ENCODE data around the gene UMODL1. TPM values are rescaled to one million over a fixed set of nuclear protein-coding genes. Genes with fewer than 3 reads are reported as not detected.

UMODL1 gene
- total RNA-seq, 1 experiment from 2014 or later, result not detected

DNA sequence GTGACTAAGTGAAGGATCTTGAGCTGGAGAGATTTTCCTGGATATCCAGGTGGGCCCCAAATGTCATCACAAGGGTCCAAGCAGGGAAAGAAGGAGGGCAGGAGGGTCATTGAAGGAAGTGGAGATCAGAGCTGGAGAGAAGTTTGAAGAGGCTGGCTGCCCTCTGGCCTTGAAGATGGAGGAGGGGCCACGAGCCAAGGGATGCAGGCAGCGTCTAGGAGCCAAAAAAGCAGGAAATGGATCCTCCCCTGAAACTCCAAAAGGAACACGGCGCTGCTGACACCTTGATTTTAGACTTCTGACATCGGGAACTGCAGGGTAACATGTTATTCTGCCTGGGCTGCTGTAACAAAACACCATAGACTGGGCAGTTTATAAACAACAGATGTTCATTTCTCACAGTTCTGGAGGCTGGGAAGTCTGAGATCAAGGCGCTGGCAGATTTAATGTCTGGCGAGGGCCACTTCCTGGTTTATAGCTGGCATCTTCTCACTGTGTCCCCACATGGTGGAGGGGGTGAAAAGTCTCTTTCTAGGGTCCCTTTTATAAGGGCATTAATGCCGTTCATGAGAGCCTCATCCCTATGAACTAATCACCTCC lies 32.2 kb upstream of the UMODL1 start:
- in situ Hi-C loops (cut with HindIII; ENCODE audit: low sequenced_read_pairs), result no loop called here
- no peak for DNase-seq (ENCODE audit: low spot score)

DNA sequence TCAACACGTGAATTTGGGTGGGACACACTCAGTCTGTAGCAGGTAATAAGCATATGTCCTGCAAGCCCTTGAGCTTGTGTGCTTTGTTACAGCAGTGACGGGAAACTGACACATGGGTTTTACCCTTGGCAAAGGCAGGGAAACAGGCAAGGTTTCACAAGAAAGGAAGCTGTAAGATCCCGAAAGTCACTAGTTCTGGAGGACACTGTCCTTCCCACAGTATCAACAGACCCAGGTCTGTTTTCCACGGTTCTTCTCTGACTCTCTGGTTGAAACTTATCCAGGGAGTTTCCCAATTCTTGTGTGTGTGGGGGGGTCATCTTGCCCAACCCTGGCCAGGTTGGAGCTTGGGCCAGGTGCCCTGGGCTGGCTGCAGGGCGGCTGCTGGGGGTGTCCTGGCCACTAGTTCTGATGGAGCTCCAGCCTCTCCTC lies 31.6 kb upstream of the UMODL1 start:
- no peak for DNase-seq (ENCODE audit: low spot score)
- in situ Hi-C loops (cut with HindIII; ENCODE audit: low sequenced_read_pairs), result no loop called here

DNA sequence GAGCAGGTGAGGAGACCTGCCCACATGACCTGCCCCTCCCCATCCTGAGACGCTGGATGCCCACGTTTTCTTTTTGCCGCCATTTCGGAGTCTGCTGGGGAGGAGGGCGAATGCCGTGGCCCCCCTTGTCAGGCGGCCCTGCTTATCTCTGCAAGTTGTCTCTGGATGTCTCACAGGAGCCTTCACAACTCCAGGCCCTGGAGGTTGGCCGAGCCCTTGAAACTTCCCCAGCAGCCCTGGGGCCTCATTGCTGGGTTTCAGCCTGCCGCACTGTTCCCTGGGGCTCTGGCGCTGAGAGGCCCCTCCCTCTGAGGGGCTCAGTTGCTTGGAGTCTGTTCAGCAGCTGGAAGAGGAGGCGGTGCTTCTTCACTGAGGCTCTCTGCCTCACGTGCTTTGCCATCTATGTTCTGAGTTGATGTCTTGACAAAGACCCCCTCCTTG lies 31.2 kb upstream of the UMODL1 start:
- in situ Hi-C loops (cut with HindIII; ENCODE audit: low sequenced_read_pairs), result no loop called here
- no peak for DNase-seq (ENCODE audit: low spot score)

DNA sequence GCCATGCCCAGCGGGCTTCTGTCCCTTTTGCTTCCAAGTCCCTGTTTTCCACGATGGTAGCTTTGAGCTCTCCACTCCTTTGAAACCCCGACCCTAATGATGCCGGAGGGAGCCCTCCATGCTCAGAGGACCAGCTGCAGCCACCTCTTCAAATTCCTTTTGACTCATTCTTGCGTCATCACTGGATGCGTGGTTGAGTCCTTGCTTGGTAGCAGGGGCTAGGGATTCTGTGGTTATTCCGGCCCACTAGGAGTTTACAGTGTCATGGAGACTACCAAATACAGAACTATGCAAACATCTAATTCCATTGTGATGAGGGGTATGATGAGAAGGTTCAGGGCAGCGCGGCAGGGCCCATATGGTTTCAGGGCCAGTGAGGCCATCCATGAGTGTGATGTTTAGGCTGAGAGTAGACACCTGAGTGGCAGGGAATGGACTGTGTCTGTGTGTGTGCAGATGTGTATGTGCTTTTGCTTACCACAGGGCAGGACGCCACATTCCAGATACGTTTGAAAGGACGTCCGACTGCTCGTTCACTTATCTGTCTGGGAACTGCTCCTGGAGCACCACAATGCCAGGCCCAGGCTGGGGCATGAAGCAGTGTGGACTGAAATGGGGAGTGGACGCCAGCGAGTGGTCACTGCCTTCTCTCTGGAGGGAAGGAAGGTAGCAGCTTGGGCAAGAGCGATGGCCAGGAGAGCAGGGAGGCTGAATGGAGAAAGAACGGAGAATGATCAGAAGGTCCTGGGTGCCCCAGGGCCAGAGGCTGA lies 30.5 kb upstream of the UMODL1 start:
- DNase-seq (ENCODE audit: low spot score), result no peak
- in situ Hi-C loops (cut with HindIII; ENCODE audit: low sequenced_read_pairs), result no loop called here

DNA sequence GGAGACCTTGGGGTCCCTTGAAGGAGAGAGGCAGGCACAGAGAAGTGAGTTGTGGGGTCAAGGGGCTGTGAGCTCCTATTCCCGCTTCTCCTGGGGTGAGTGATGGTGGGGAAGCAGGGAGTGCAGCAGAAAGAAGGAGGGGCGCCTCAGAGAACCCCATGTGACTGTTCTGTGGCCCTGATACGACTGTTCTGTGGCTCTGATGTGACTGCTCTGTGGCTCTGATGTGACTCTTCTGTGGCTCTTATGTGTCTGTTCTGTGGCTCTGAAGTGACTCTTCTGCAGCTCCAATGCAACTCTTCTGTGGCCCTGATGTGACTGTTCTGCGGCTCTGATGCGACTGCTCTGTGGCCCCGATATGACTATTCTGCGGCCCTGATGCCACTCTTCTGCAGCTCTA lies 29.9 kb upstream of the UMODL1 start:
- in situ Hi-C loops (cut with HindIII; ENCODE audit: low sequenced_read_pairs), result no loop called here
- no peak for DNase-seq (ENCODE audit: low spot score)

DNA sequence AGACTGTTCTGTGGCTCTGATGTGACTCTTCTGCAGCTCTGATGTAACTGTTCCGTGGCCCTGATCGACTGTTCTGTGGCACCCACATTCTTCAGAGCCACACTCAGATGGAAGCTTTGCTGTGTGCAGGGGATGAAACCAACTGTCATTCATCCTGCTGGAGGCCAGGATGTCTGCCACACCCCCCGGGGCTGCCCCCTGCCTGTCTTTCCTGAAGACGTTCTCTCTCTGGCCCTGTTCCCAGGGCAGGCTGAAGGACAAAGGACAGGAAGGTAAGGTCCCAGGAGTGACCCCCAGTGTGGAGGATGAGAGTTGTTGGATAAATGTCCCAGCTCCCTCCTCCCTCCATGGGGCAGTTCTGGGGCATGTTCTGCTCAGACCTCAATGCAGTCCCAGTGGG lies 29.4 kb upstream of the UMODL1 start:
- in situ Hi-C loops (cut with HindIII; ENCODE audit: low sequenced_read_pairs), result no loop called here
- DNase-seq (ENCODE audit: low spot score), result no peak

DNA sequence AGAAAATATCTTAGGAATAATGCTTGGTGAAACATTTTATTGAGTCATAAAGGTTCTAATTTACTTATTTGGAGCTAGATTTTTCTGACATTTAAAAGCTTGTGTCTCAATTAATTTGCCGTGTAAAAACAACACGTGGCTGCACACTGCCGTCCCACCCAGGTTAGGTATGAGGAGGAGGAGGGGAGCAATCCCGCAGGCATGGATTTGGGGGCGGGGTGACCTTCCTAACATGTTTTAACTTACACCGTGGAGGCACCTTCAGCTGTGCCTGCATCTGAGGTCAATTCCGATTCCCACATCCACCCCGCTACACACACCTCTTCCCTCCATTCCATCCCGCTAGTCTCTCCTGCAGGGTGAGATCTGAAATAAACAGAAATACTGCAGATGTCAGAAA lies 28.5 kb upstream of the UMODL1 start:
- in situ Hi-C loops (cut with HindIII; ENCODE audit: low sequenced_read_pairs), result no loop called here
- no peak for DNase-seq (ENCODE audit: low spot score)

DNA sequence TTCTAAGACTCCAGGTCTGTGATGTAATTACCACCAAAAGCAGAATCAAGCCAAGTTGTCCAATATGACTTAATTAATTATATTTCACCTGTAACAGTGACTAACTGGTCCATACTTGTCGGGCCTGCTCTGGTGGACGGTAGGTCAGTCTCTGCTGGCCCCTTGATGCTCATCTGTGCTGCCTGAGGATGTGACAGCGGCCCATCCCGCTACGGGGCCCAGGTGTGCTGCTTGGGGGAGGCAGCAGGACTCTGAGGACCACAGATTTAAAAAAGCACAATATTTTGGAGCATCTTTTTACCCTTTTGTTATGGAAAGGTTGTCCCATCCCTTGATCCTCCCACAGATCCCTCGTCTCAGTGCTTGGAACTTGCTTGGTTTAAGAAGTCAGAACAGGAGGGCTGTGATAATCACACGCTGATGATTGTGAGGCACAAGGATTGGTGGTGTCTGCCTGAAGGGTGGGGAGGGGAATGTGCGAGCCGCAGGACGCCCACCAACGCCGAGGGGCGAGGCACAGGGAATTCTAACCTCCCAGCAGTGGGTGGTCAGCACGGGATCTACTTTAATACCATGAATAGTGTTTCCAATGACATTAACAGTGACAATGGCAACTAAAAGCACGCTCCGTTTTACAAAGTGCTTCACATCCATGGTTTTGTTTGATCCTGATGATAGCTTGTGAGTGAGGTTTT lies 27.8 kb upstream of the UMODL1 start:
- in situ Hi-C loops (cut with HindIII; ENCODE audit: low sequenced_read_pairs), result no loop called here
- DNase-seq (ENCODE audit: low spot score), result no peak

DNA sequence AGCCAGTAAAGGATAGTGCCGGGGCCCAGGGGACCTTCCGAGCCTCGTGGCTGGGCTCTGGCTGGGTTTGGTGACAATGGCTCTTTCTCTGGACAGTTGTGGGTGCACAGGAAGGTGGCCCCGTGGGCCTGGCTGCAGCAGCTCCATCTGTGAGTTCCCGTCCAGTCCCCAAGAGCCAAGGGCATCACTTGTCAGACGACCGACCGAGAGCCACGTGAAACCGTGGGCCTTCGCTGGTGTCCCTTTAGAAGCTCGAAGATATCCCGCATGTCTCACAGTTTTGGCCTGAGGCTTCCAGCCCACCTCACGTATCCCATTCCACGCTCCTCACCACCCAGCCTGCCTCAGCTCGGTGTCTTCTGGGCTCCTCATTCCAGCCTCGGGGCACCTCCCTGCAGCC lies 27.2 kb upstream of the UMODL1 start:
- in situ Hi-C loops (cut with HindIII; ENCODE audit: low sequenced_read_pairs), result no loop called here
- DNase-seq (ENCODE audit: low spot score), result no peak

DNA sequence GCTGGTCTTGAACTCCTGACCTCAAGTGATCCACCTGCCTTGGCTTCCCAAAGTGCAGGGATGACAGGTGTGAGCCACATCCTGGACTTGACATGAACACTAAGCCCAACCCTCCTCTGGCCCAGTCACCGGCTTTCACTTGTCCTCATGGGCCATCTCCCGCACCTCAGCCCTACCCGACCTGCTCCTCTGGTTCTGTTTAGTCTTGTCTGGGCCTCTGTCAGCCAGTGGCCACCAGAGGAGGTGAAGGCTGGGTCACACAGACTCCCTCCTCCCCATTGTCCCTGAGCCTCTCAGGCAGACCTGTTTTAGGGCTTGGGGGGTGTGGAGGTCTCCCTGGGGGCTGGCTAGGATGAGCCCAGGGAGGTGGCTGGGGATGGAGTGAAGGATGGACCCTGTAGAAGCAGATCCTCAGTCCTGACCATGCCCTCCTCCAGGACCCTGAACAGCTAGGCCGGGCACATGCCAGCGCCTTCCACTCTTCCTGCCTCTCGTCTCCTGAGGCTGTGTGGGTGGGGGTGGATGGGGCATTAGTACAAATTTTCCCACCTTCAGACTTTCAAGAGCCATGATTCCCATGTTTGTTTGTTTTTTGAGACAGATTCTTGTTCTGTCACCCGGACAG lies 26.1 kb upstream of the UMODL1 start:
- in situ Hi-C loops (cut with HindIII; ENCODE audit: low sequenced_read_pairs), result no loop called here
- DNase-seq (ENCODE audit: low spot score), result no peak

DNA sequence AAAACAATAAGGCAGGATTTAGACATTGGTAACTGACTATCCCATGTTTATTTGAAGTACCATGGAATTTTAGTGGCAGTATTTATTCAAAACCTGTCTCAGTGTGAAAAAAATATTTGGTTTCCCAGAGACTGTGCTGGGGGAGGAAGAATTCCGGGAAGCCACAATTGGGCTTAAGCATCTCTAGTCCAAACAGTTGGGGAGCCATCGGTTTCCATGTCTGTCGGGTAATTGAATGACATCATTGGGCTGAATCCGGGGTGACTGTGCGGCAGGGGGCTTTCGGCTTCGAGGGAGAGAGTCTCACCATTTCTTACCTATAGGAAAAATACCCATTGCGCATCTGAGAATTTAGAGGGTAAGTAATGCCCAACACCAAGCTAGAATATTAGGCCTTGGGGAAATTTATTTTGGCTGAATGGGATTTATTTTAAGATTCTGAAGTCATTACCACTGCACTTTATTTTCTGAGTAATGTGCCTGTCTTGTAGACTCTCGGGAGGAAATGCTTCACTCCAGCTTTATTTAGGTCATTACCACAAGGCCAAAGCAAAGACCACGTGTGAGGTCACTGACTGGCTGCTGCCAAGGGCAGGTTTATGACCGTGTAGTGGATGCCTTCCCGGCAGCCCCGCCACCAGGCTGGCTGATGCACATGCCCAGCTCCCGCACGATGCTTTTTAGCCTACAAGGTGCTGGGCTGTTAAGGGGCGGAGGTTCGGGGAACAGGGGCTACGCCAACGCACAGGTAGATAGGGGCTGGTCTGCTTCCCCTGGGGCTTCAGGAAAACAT lies 23.1 kb upstream of the UMODL1 start:
- in situ Hi-C loops (cut with HindIII; ENCODE audit: low sequenced_read_pairs), result no loop called here
- DNase-seq (ENCODE audit: low spot score), result peak; percentile 39

DNA sequence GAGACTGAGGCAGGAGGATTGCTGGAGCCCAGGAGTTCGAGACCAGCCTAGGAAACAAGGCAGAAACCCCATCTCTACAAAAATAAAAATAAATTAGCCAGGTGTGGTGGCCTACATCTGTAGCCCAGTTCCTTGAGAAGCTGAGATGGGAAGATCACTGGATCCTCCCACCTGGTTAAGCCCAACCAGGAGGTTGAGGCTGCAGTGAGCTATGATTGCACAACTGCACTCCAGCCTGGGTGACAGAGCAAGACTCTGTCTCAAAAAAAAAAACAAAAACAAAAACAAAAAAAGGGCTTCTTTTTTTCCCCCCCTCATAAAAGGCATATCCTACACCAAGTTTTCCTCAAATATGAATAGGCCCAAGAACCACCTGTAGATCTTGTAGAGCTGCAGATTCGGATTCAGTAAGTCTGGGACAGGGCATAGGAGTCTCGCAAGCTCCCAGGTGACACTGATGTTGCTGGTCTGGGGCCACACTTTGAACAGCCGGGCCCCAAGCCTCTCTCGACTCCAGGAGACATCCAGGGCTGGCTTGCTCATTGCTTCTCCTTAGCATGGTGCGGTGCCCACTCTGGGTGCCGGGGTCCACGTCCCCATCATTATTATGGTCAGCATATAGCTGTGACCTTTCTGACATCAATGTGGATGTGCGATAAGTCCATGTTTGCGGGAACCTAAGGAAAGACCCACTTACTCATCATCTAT lies 22.1 kb upstream of the UMODL1 start:
- in situ Hi-C loops (cut with HindIII; ENCODE audit: low sequenced_read_pairs), result no loop called here

DNA sequence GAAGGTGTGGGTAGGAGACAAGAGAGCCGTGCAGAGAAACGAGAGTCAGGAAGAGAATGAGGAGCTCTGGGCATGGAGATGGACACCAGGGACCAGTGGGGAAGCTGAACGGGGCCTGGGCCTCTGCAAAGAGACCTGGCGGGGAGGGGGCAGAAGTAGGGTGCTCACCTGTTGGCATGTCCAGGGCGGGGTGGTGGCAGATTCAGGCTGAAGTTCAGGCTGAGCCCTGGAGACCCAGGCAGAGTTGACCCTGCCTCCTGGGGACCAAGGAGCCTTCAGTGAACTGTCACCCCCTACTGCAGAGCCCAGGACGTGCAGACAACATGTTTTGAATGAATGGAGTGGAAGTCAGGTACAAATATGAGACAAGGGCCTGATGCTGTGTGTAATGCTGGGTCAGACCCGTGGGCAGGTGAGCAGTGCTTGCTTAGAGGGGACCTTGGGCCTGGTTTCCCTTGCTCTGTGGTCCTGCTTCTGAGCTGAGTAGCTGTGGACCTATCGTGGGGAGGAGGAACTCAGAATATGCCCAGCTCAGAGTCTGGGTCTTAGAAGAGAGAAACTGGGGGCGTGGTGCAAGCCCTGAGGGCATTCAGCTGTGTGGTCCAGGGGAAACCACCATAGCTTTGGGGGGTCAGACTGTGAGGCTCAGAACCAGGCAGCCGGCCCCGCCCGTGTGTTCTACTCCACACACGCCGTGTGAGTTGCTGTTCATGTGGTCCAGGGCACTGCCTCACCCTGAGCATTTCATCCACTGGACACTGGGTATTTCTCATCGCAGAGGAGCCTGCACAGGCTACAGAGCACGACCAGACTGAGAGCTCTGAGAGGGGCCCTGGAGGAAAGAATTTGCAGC lies 21.3 kb upstream of the UMODL1 start:
- no peak for DNase-seq (ENCODE audit: low spot score)
- in situ Hi-C loops (cut with HindIII; ENCODE audit: low sequenced_read_pairs), result no loop called here

More for the DNA sequence above, 22.1 kb upstream of the UMODL1 start:
- no peak for DNase-seq (ENCODE audit: low spot score)

DNA sequence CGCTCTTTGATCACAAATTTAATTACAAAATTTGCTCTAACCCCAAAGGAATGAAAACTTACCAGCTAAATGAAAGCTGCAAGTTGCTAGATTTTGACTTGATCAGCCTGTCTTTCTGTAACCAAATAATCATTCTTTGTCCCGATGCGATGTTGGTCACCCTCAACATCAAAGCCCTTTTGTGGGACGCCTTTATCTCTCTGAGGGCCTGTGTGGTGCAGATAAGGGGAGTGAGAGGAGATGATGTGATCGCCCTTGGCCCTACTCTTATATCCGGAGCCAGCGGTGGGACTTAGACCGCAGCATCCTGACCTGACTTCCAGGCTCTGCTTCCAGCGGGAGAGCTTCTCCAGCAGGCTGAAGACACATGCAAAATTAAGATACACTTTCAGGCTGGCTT lies 19.3 kb upstream of the UMODL1 start:
- DNase-seq (ENCODE audit: low spot score), result no peak
- in situ Hi-C loops (cut with HindIII; ENCODE audit: low sequenced_read_pairs), result no loop called here

DNA sequence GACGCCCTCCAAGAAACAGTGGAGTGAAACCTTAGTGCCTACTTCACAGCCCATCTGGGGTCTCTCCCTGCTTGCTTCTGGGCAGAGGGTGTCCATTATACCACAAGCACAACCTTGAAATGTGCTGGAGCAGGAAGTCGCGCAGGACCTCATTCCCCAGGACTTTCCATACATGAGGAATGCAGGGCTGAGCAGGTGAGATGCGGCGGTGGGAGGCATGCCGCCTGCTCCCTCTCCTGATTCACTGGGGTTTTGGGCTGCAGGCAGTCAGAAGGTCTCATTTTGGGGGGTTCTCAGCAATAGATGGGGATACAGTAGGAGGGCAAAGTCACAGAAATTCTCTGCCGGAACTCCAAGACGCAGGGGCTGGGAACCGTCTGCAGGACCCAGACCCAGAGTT lies 15.7 kb upstream of the UMODL1 start:
- in situ Hi-C loops (cut with HindIII; ENCODE audit: low sequenced_read_pairs), result no loop called here

DNA sequence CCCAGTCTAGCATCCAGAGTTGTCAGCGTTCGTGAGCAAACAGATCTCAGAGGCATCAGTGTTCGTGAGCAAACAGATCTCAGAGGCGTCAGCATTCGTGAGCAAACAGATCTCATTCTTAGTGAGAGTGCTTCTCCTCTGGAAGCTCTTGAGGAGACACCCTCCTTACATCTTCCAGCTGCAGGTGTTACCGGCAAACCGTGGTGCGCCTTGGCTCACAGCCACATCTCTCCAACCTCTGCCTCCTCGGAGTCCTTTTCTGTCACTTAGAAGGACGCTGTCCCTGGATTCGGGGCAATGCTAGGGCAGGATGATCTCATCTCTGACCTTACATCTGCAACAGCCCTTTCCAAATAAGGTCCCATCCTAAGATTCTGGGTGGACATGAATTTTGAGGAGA lies 14.6 kb upstream of the UMODL1 start:
- in situ Hi-C loops (cut with HindIII; ENCODE audit: low sequenced_read_pairs), result no loop called here
- no peak for DNase-seq (ENCODE audit: low spot score)

More for the DNA sequence above, 15.7 kb upstream of the UMODL1 start:
- DNase-seq (ENCODE audit: low spot score), result no peak

DNA sequence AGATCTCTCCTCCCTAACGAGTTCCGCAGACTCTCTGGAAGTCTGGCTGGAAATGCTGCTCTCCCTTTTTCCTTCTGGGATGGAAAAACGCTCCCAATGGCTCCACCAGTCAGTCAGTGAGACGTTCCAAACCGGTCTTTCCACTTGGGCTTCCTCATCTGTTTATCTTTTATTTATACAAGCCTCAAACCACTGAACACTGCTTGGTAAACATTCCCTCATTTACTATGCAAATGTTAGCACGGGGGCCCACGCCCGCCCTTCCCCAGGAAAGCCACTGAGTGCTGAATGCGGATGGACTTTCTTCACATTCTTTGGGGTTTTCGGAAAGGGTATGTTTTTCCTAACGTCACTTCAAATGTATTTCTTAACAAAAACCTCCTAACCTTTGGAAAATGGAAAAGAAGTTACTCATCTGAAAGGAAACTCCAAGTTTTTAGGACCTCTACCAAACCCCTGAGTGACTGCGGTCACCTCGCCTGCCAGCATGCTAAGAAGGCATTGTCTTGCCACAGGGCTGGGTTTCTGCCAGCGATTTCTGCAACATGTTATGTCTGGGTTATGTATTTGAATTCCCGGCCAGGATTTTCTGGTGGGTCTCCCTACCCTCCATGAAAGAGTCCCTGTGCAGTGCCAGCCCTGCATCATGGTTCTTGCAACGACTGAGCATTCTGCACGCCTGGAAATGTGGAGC lies 14.0 kb upstream of the UMODL1 start:
- DNase-seq (ENCODE audit: low spot score), result no peak
- in situ Hi-C loops (cut with HindIII; ENCODE audit: low sequenced_read_pairs), result no loop called here
